GM21737 (cell line): ENCODE data around the gene ALOX12B.
"Not testable (repeated sequence)": the region's sequence is repeated elsewhere in the genome, so short reads cannot be mapped to it uniquely, and the experiment has no call there.

ENCODE experiments used
- ATAC-seq: cut with Tn5 transposase; IDR thresholded peaks from one replicate; pipeline ENCODE4 v1.9.1; 2021; ENCODE audit warnings: mild to moderate bottlenecking, moderate library complexity; ENCODE audit not compliant: unreplicated experiment

ALOX12B gene

GRCh38 chr17:8046929-8047768, 40.4 kb downstream of the ALOX12B start:
- ATAC-seq, result no peak

GRCh38 chr17:8046306-8046928, 41.1 kb downstream of the ALOX12B start:
- ATAC-seq, result no peak

GRCh38 chr17:8044819-8045810, 42.4 kb downstream of the ALOX12B start:
- ATAC-seq, result no peak

- ATAC-seq, result no peak
Measured at GRCh38 chr17:8041979-8042378, 45.5 kb downstream of the ALOX12B start.

GRCh38 chr17:8041249-8041928, 46.1 kb downstream of the ALOX12B start:
- ATAC-seq, result no peak

GRCh38 chr17:8039611-8040168, 47.8 kb downstream of the ALOX12B start:
- ATAC-seq, result no peak

GRCh38 chr17:8038954-8039610, 48.4 kb downstream of the ALOX12B start, which contains the start of gene ALOX15B:
Gene ALOX15B, plus strand, starts transcription at chr17:8039059. Its CDS starts 97 bp downstream, at chr17:8039156.
- no peak for ATAC-seq

- ATAC-seq, result no peak
Measured at GRCh38 chr17:8032442-8032841, 55.1 kb downstream of the ALOX12B start.

- no peak for ATAC-seq
Measured at GRCh38 chr17:8031950-8032349, 55.6 kb downstream of the ALOX12B start.

GRCh38 chr17:8031261-8031661, 56.3 kb downstream of the ALOX12B start:
- no peak for ATAC-seq

- no peak for ATAC-seq
Measured at GRCh38 chr17:8029121-8029520, 58.4 kb downstream of the ALOX12B start.

GRCh38 chr17:8025176-8025911, 62.2 kb downstream of the ALOX12B start:
- no peak for ATAC-seq

GRCh38 chr17:8024161-8024560, 63.4 kb downstream of the ALOX12B start:
- not testable (repeated sequence) for ATAC-seq
